Mammary epithelial cell (primary cell): ENCODE results near the gene PARVB.

Experiments used
- EZH2 ChIP-seq: IDR thresholded peaks from 2 replicates; pipeline ENCODE4 v1.6.1; 2012; ENCODE audit warnings: low read length, inconsistent platforms, borderline replicate concordance
- TF ChIP-seq, protein P1 (sequence below), 2 donors: IDR thresholded peaks in 1 of 2; conservative IDR thresholded peaks in 1 of 2; 2 replicates each; pipeline ENCODE4 v1.5.1; 2011 to 2012; ENCODE audit warnings: inconsistent platforms in 2 of 2, low read length in 2 of 2, mild to moderate bottlenecking in 2 of 2, control low read depth in 1 of 2, low read depth in 1 of 2; ENCODE audit not compliant: insufficient read depth in 1 of 2; ENCODE audit errors: extremely low read depth in 1 of 2

DNA sequence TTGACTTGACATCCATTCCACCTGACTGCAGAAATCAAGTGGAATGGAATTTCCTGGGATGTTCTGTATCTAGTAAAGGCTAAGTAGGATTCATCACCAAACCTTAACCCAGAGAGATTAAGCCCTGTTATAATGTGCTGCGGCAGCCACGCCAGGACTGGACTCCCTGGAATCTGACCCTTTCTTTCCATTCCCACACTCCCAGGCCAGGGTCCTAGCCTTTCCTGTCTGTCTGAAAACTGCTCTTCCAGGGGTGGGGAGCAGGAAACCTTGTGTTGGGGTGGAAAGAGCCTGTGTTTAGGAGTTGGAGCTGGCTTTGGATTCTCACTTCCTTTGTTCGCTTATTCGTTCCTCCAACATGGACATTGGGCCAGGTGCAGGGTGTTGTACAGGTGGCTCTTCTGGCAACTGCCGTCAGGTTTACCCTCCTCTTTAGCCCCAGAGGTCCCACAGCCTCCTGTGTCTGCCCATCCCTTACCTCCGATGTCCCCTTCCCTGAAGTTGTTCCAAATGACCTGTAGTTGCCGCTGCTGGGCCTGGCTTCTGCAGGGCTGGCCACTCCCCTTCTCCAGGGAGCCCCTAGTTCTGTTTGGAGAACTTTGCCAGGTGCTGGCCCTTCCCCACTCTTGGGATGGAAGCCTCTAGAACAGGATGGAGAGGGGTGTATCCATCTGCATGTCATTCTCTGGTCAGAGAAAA is 20.5 kb upstream of the PARVB start:
- TF ChIP-seq, protein P1, sequence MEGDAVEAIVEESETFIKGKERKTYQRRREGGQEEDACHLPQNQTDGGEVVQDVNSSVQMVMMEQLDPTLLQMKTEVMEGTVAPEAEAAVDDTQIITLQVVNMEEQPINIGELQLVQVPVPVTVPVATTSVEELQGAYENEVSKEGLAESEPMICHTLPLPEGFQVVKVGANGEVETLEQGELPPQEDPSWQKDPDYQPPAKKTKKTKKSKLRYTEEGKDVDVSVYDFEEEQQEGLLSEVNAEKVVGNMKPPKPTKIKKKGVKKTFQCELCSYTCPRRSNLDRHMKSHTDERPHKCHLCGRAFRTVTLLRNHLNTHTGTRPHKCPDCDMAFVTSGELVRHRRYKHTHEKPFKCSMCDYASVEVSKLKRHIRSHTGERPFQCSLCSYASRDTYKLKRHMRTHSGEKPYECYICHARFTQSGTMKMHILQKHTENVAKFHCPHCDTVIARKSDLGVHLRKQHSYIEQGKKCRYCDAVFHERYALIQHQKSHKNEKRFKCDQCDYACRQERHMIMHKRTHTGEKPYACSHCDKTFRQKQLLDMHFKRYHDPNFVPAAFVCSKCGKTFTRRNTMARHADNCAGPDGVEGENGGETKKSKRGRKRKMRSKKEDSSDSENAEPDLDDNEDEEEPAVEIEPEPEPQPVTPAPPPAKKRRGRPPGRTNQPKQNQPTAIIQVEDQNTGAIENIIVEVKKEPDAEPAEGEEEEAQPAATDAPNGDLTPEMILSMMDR (conservative IDR thresholded peaks at IDR 0.05 in 1 of 2, IDR thresholded peaks at IDR 0.05 in 1 of 2; ENCODE audit: extremely low read depth in 1 of 2, insufficient read depth in 1 of 2, low read depth in 1 of 2, low read length in 2 of 2): no peak
- TF ChIP-seq EZH2: no peak
